ENCODE results near the gene PHC1. TPM values are rescaled to one million over a fixed set of nuclear protein-coding genes. Genes with fewer than 3 reads are reported as not detected.
A peak's percentile ranks its signal among the peaks of the same experiment; 100 is the strongest.
"Not testable (repeated sequence)": the region's sequence is repeated elsewhere in the genome, so short reads cannot be mapped to it uniquely, and the experiment has no call there.

The PHC1 gene
- total RNA-seq, 4 donors from 2014 or later, result 28.8 to 87.0 (median 37.6) TPM

DNA sequence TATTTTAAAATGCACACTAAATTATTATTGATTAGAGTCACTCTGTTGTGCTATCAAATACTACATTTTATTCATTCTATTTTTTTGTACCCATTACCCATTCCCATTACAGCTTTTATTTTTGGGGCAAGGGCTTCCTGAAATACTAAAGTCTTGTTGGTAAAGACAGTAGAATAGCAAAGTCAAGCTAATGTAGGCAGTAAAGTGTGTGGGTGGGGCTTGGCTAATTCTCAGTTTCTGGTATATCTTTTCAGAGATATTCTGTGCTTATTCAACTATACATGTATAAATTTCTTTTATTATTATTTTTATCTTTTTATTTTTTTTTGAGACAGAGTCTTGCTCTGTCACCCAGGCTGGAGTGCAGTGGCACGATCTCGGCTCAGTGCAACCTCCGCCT is 22.3 kb upstream of the PHC1 start:
- no peak for DNase-seq (ENCODE audit: low spot score in 2 of 2)
- no peak overlapping the region for H3K27ac ChIP-seq
- WGBS, 2 donors, result 94 to 100% methylated on average over 3 of the region's 3 CpGs
- H3K27me3 ChIP-seq, result no peaks in the 10 kb centered on the region
- no peak overlapping the region for H3K4me3 ChIP-seq
- TF ChIP-seq, protein P1, sequence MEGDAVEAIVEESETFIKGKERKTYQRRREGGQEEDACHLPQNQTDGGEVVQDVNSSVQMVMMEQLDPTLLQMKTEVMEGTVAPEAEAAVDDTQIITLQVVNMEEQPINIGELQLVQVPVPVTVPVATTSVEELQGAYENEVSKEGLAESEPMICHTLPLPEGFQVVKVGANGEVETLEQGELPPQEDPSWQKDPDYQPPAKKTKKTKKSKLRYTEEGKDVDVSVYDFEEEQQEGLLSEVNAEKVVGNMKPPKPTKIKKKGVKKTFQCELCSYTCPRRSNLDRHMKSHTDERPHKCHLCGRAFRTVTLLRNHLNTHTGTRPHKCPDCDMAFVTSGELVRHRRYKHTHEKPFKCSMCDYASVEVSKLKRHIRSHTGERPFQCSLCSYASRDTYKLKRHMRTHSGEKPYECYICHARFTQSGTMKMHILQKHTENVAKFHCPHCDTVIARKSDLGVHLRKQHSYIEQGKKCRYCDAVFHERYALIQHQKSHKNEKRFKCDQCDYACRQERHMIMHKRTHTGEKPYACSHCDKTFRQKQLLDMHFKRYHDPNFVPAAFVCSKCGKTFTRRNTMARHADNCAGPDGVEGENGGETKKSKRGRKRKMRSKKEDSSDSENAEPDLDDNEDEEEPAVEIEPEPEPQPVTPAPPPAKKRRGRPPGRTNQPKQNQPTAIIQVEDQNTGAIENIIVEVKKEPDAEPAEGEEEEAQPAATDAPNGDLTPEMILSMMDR (IDR thresholded peaks at IDR 0.05), result no peak
- TF ChIP-seq EP300 (IDR thresholded peaks at IDR 0.05), result no peak
- no peak for TF ChIP-seq POLR2A (IDR thresholded peaks at IDR 0.05)
- no peaks in the 10 kb centered on the region for H3K9me3 ChIP-seq
- peaks cover 0 to 3% (median 0%) of the 10 kb centered on the region in 4 donors for H3K4me1 ChIP-seq
- no peaks in the 10 kb centered on the region for H3K36me3 ChIP-seq

DNA sequence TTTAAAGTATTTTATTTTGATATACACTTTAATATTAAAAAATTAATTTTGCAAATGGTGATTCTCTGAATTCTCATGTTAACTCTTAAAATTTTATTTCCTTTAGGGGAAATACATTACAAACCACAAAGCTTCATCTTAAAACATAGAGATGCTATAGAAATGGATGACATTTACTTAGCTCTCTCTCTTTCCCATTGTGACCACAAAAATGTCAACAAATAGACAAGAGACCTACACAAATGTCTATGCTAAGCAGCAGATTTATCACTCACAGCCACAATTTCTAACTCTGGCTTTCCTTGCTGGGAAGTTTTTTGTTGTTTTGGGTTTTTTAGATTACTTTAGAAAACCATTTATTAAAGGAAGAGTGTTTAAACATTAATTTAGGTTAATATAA is 19.9 kb upstream of the PHC1 start:
- Histone ChIP-seq H3K9me3 (no peaks in the 10 kb centered on the region), H3K4me1 (peaks cover 0 to 3% (median 0%) of the 10 kb centered on the region in 4 donors), H3K27ac (no peak overlapping the region), H3K4me3 (no peak overlapping the region), H3K27me3 (no peaks in the 10 kb centered on the region), H3K36me3 (no peaks in the 10 kb centered on the region)
- no peak for TF ChIP-seq EP300 (IDR thresholded peaks at IDR 0.05)
- DNase-seq (ENCODE audit: low spot score in 2 of 2), result no peak

DNA sequence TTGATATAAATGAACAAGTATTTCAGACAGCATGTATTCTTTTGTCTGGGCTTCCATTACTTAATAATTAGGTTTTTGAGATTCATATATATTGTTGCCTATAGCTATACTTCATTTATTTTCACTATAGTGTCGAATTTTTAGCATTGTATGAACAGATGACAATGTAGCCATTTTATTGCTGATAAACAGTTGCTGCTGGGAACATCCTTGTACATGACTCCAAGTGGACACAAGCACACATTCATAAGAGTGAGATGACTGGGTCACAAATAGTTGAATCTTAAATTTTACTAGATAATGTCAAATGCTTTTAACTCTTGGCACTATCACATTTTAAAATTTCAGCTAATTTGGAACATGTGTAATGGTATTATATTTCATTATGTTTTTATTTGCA is 19.3 kb upstream of the PHC1 start:
- peaks cover 0 to 3% (median 0%) of the 10 kb centered on the region in 4 donors for H3K4me1 ChIP-seq
- 45 to 63% methylated on average over 1 of the region's 1 CpG for WGBS, 2 donors
- H3K9me3 ChIP-seq, result no peaks in the 10 kb centered on the region
- no peak for TF ChIP-seq EP300 (IDR thresholded peaks at IDR 0.05)
- TF ChIP-seq POLR2A (IDR thresholded peaks at IDR 0.05), result no peak
- TF ChIP-seq, protein P1 (IDR thresholded peaks at IDR 0.05), result no peak
- no peaks in the 10 kb centered on the region for H3K27me3 ChIP-seq
- no peak for DNase-seq (ENCODE audit: low spot score in 2 of 2)
- no peak overlapping the region for H3K4me3 ChIP-seq
- no peak overlapping the region for H3K27ac ChIP-seq
- no peaks in the 10 kb centered on the region for H3K36me3 ChIP-seq

DNA sequence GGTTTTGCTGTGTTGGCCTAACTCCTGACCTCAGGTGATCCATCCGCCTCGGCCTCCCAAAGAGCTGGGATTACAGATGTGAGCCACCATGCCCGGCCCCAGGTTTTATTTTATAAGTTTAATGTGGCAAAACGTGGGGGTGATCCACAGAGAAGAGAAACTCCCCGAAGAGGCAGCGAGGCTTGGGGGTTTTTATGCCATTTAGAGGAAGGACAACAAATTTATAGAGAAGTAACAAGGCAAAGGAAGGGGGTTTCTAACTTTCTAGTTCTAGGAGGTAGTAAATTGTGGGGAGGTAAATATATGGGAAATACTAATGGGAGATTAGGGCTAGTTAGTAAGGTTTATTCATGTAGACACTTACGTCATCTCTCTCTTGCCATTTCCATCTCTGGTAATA is 17.2 kb upstream of the PHC1 start:
- H3K4me3 ChIP-seq, result no peak overlapping the region
- no peaks in the 10 kb centered on the region for H3K36me3 ChIP-seq
- no peaks in the 10 kb centered on the region for H3K4me1 ChIP-seq
- no peaks in the 10 kb centered on the region for H3K9me3 ChIP-seq
- no peak for DNase-seq (ENCODE audit: low spot score in 2 of 2)
- no peak overlapping the region for H3K27ac ChIP-seq
- 91 to 95% methylated on average over 7 of the region's 7 CpGs for WGBS, 2 donors
- H3K27me3 ChIP-seq, result no peaks in the 10 kb centered on the region
- TF ChIP-seq POLR2A (IDR thresholded peaks at IDR 0.05) (no peak), EP300 (IDR thresholded peaks at IDR 0.05) (no peak)
- TF ChIP-seq, protein P1 (IDR thresholded peaks at IDR 0.05), result no peak

DNA sequence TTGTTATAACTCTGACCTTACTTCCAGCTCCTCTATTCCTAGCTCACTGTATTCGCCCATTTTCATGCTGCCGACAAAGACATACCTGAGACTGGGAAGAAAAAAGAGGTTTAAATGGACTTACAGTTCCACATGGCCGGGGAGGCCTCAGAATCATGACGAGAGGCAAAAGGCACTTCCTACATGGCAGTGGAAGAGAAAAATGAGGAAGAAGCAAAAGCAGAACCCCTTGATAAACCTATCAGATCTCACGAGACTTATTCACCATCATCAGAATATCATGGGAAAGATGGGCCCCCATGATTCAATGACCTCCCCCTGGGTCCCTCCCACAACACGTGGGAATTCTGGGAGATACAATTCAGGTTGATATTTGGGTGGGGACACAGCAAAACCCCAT is 14.5 kb upstream of the PHC1 start:
- H3K36me3 ChIP-seq, result no peaks in the 10 kb centered on the region
- TF ChIP-seq POLR2A (IDR thresholded peaks at IDR 0.05) (no peak), EP300 (IDR thresholded peaks at IDR 0.05) (no peak)
- TF ChIP-seq, protein P1 (IDR thresholded peaks at IDR 0.05), result no peak
- no peak overlapping the region for H3K27ac ChIP-seq
- no peaks in the 10 kb centered on the region for H3K4me1 ChIP-seq
- no peak for DNase-seq (ENCODE audit: low spot score in 2 of 2)
- no peak overlapping the region for H3K4me3 ChIP-seq
- no peaks in the 10 kb centered on the region for H3K27me3 ChIP-seq
- 86 to 87% methylated on average over 6 of the region's 6 CpGs for WGBS, 2 donors
- no peaks in the 10 kb centered on the region for H3K9me3 ChIP-seq

DNA sequence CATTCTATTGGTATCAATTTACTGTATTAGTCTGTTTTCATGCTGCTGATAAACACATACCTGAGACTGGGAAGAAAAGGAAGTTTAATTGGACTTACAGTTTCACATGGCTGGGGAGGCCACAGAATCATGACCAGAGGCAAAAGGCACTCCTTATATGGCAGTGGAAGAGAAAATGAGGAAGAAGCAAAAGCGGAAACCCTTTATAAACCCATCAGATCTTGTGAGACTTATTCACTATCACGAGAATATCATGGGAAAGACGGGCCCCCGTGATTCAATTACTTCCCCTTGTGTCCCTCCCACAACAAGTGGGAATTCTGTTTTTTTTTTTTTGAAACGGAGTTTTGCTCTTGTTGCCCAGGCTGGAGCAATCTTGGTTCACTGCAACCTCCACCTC is 11.6 kb upstream of the PHC1 start:
- H3K9me3 ChIP-seq, H3K4me1 ChIP-seq, H3K4me3 ChIP-seq, H3K36me3 ChIP-seq, H3K27me3 ChIP-seq, H3K27ac ChIP-seq: not testable (repeated sequence)
- WGBS, 2 donors, result 76 to 80% methylated on average over 5 of the region's 5 CpGs
- peak in 1 of 2 donors; percentile 24 for DNase-seq (ENCODE audit: low spot score in 2 of 2)
